ENCODE data around the gene TBX21.

TBX21 gene

DNA sequence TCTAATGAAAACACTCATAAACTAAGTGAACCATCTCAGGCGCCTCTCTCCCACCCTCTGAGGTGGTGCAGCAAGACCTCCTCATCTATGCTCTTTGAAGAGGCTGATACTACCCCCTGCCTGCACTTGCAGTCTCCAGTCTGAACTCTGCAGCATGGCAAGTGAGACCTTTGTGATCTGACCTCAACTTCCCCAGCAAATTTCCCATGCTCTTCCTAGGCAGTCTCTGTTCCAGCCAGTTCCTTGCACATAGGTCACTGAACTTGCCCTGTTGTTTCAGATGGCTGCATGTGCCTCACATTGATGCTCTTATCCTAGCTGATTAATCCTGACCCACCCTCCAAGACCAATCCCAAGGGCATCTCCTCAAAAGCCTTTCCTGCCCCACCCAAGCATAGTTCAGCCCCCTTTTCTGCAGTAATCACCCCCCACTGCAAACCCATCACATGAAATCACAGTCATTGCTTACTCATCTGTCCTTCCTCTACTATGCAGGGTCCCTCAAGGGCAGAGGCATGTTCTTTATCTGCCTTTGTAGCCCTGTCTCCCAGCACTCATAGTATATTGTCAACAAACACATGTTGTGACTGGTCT, 42.0 kb downstream of the TBX21 start:
- no peak for DNase-seq

DNA sequence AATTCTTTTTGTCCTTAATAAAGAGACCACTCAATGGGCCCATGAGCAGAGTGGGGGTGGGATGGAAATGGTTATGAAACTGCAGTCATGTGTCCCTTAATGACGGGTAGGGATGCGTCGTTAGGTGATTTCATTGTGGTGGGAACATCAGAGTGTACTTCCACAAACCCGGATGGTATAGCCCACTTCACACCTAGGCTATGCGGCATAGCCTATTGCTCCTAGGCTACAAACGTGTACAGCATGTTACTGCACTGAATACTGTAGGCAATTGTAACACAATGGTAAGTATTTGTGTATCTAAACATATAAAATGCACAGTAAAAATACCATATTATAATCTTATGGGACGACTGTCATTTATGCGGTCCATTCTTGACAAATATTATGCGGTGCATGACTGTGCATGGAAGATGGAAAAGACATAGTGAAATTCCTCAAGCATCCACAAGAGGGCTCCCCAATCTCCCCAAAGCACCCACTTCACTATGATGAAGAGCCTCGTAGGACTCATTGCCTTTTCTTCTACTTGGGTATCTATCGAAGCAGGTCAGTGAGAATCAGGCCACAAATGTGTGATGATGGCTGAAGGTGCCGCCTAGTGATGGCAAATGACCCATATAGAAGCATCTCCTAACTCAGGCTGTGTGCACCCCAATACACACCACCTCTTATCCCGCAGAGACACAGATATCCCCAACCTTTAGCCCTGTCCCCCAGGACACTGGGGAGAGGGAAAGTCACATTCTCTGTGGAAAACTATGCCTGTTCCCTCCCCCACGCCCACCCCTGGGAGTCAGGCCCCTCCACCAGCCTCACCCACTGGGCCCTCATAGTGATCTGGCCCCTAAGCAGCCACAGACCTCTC, 43.5 kb downstream of the TBX21 start:
- DNase-seq, result peak; percentile 15 to 47

GRCh38 chr17:47778184-47778635, 45.2 kb downstream of the TBX21 start:
- DNase-seq, result no peak

GRCh38 chr17:47781397-47781796, 48.4 kb downstream of the TBX21 start:
- DNase-seq, result no peak

GRCh38 chr17:47785538-47786123, 52.6 kb downstream of the TBX21 start:
- peak in 1 of 2 donors; percentile 39 for DNase-seq

- peak; percentile 61 to 72 for DNase-seq
Observed at GRCh38 chr17:47789611-47790561, 56.9 kb downstream of the TBX21 start.

DNA sequence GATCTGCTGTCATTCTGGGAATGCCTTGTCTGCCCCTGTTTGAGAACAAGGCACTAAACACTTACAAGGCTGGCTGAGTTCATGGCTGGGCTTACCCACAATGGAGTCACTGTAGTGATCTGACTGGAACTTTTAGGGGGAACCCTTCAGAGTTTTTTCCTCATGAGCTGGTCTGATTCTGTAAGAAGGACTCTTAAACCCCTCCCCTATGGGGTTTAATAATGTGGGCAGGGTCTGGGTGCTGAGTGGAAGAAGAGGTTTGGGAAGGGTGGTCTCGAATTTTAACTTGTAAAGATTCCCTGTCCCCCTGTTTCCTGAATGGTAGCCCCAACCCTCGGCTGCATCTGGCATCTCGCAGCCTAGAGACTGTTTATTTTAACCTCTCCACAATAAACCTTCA, 58.0 kb downstream of the TBX21 start:
- DNase-seq, result no peak

DNA sequence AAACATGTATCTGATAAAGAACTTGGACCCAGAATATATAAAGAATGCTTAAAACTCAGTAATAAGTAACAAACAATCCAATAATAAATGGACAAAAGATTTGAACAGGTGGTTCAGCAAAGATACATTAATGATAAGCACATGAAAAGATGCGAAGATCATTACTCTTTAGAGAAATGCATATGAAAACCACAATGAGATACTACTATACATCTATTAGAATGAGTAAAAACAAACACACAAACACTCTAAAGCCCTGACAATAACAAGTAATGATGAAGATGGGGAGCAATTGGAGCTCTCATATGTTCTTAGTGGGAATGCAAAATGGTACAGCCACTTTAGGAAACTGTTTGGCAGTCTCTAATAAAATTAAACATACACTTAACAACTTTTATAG, 59.4 kb downstream of the TBX21 start:
- DNase-seq, result no peak

GRCh38 chr17:47792979-47793378, 59.9 kb downstream of the TBX21 start:
- DNase-seq, result no peak
